Adipocyte (in vitro differentiated cells): ENCODE measurements around the gene CCDC187.

Source experiments
- DNase-seq: peaks from one replicate; pipeline ENCODE4 v3.0.0-alpha.2; 2015; ENCODE audit warnings: low read depth
- H3K27me3 ChIP-seq: replicated peaks from 2 replicates; pipeline ENCODE4 v1.7.0; 2013; ENCODE audit warnings: mild to moderate bottlenecking, low read length, moderate library complexity; ENCODE audit not compliant: control insufficient read depth, insufficient read depth
- H3K36me3 ChIP-seq: 2 replicates; pipeline ENCODE4 v1.7.0; 2013; ENCODE audit warnings: low read length, mild to moderate bottlenecking, moderate library complexity; ENCODE audit not compliant: control insufficient read depth, insufficient read depth, severe bottlenecking
- H3K4me1 ChIP-seq: 2 replicates; pipeline ENCODE4 v1.7.0; 2013; ENCODE audit warnings: mild to moderate bottlenecking, low read length, moderate library complexity; ENCODE audit not compliant: control insufficient read depth, insufficient read depth
- H3K4me3 ChIP-seq: 2 replicates; pipeline ENCODE4 v1.7.0; 2013; ENCODE audit warnings: mild to moderate bottlenecking, low read length, moderate library complexity
- H3K9ac ChIP-seq: 2 replicates; pipeline ENCODE4 v1.7.0; 2013; ENCODE audit warnings: mild to moderate bottlenecking, low read length, moderate library complexity
- H3K9me3 ChIP-seq: 2 replicates; pipeline ENCODE4 v1.7.0; 2013; ENCODE audit warnings: mild to moderate bottlenecking, low read length, moderate library complexity; ENCODE audit not compliant: control insufficient read depth

The CCDC187 gene

GRCh38 chr9:136291306-136292025 lies 12.4 kb downstream of the CCDC187 start:
- H3K4me1 ChIP-seq, result no peaks in the 10 kb centered on the region
- H3K9me3 ChIP-seq, result no peaks in the 10 kb centered on the region
- peaks cover 44% of the 10 kb centered on the region for H3K27me3 ChIP-seq
- no peak for DNase-seq
- no peaks in the 10 kb centered on the region for H3K36me3 ChIP-seq
- H3K4me3 ChIP-seq, result no peak overlapping the region
- H3K9ac ChIP-seq, result no peak overlapping the region

GRCh38 chr9:136290508-136291000 lies 13.3 kb downstream of the CCDC187 start:
- Histone ChIP-seq H3K27me3 (peaks cover 43% of the 10 kb centered on the region), H3K4me3 (no peak overlapping the region), H3K4me1 (no peaks in the 10 kb centered on the region), H3K9ac (no peak overlapping the region), H3K9me3 (no peaks in the 10 kb centered on the region), H3K36me3 (no peaks in the 10 kb centered on the region)
- DNase-seq, result no peak

GRCh38 chr9:136289651-136290507 lies 14.0 kb downstream of the CCDC187 start:
- Histone ChIP-seq H3K4me3 (no peak overlapping the region), H3K9me3 (no peaks in the 10 kb centered on the region), H3K9ac (no peak overlapping the region), H3K27me3 (peaks cover 43% of the 10 kb centered on the region), H3K4me1 (no peaks in the 10 kb centered on the region), H3K36me3 (no peaks in the 10 kb centered on the region)
- DNase-seq, result no peak

GRCh38 chr9:136287960-136288753 lies 15.7 kb downstream of the CCDC187 start:
- Histone ChIP-seq H3K27me3 (peaks cover 43% of the 10 kb centered on the region), H3K9me3 (no peaks in the 10 kb centered on the region), H3K4me1 (peaks cover 4% of the 10 kb centered on the region), H3K9ac (no peak overlapping the region), H3K4me3 (no peak overlapping the region), H3K36me3 (no peaks in the 10 kb centered on the region)
- DNase-seq, result no peak

GRCh38 chr9:136286987-136287379 lies 16.9 kb downstream of the CCDC187 start:
- no peak for DNase-seq
- no peak overlapping the region for H3K4me3 ChIP-seq
- peaks cover 43% of the 10 kb centered on the region for H3K27me3 ChIP-seq

GRCh38 chr9:136286359-136286986 lies 17.4 kb downstream of the CCDC187 start:
- Histone ChIP-seq H3K4me1 (peaks cover 5% of the 10 kb centered on the region), H3K27me3 (peaks cover 40% of the 10 kb centered on the region), H3K9ac (no peak overlapping the region), H3K9me3 (no peaks in the 10 kb centered on the region), H3K36me3 (no peaks in the 10 kb centered on the region), H3K4me3 (no peak overlapping the region)
- DNase-seq, result no peak

More at GRCh38 chr9:136286987-136287379, 16.9 kb downstream of the CCDC187 start:
- Histone ChIP-seq H3K36me3 (no peaks in the 10 kb centered on the region), H3K4me1 (peaks cover 5% of the 10 kb centered on the region), H3K9me3 (no peaks in the 10 kb centered on the region), H3K9ac (no peak overlapping the region)

- DNase-seq, result no peak
- H3K4me1 ChIP-seq, result peaks cover 5% of the 10 kb centered on the region
- no peak overlapping the region for H3K9ac ChIP-seq
- peaks cover 40% of the 10 kb centered on the region for H3K27me3 ChIP-seq
- H3K36me3 ChIP-seq, result no peaks in the 10 kb centered on the region
- no peak overlapping the region for H3K4me3 ChIP-seq
- no peaks in the 10 kb centered on the region for H3K9me3 ChIP-seq
These were observed 18.2 kb downstream of the CCDC187 start for GRCh38 chr9:136285501-136286358.

GRCh38 chr9:136284951-136285350 lies 18.9 kb downstream of the CCDC187 start:
- Histone ChIP-seq H3K4me3 (no peak overlapping the region), H3K4me1 (peaks cover 5% of the 10 kb centered on the region), H3K9me3 (peaks cover 2% of the 10 kb centered on the region), H3K27me3 (peaks cover 42% of the 10 kb centered on the region), H3K9ac (no peak overlapping the region), H3K36me3 (no peaks in the 10 kb centered on the region)
- no peak for DNase-seq

GRCh38 chr9:136284311-136284710 lies 19.6 kb downstream of the CCDC187 start:
- Histone ChIP-seq H3K27me3 (peaks cover 39% of the 10 kb centered on the region), H3K4me1 (peaks cover 5% of the 10 kb centered on the region), H3K9ac (no peak overlapping the region), H3K36me3 (no peaks in the 10 kb centered on the region), H3K4me3 (no peak overlapping the region), H3K9me3 (peaks cover 8% of the 10 kb centered on the region)
- no peak for DNase-seq
